ENCODE data around the gene RNF8.
"Not testable (repeated sequence)": the region's sequence is repeated elsewhere in the genome, so short reads cannot be mapped to it uniquely, and the experiment has no call there.

The RNF8 gene, protein sequence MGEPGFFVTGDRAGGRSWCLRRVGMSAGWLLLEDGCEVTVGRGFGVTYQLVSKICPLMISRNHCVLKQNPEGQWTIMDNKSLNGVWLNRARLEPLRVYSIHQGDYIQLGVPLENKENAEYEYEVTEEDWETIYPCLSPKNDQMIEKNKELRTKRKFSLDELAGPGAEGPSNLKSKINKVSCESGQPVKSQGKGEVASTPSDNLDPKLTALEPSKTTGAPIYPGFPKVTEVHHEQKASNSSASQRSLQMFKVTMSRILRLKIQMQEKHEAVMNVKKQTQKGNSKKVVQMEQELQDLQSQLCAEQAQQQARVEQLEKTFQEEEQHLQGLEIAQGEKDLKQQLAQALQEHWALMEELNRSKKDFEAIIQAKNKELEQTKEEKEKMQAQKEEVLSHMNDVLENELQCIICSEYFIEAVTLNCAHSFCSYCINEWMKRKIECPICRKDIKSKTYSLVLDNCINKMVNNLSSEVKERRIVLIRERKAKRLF
- 16.8 to 36.9 (median 29.0) reads per million in 9 experiments for total RNA-seq

DNA sequence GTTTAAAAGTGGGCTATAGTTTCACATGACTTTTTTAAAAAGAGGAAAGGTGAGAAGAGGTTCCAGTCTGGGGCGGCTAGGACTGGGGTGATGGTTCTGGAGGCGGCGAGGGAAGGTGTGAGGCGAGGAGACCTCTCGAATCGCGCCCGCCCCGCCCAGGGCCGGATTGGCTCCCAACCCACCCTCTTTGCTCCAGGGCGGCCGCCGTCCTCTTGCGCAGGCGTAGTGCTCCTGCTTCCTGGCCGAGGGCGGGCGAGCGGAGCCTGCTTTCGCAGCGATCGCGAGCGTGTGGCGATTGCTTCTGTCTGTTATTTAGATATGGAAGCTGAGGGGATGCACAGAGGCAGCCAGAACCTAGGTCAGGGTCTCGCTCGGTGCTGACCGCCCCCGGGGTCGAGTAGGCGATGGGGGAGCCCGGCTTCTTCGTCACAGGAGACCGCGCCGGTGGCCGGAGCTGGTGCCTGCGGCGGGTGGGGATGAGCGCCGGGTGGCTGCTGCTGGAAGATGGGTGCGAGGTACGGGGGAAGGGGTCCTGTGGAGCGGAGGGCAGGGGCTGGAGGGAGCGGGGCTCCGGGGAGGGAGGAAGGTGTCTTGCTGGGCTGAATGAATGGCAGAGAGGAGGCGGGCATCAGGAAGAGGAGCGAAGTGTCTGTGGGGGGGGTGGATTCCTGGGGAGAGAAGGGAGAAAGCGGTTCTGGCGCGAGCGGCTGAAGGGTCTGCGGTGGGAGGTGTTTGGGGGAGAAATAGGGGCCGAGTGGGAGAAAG is at the start of gene RNF8:
TSS of gene RNF8 (plus strand) at position 223 of the 765 bp plus-strand sequence. CDS start at position 405, 182 bp downstream.
- DNase-seq, result peak; percentile 82 to 84 (median 83)
- Mint-ChIP-seq H3K9me3 (no peaks in the 10 kb centered on the region), H3K27me3 (no peaks in the 10 kb centered on the region), H3K27ac (peak within 1 kb of the TSS; percentile 93 to 98), H3K4me3 (peak within 1 kb of the TSS; percentile 98 to 99), H3K36me3 (ENCODE audit: insufficient read depth) (peaks cover 15% of the 10 kb centered on the region), H3K4me1 (ENCODE audit: low read depth in 2 of 2) (peaks cover 22 to 45% of the 10 kb centered on the region in 2 donors)
- peak; percentile 96 for ATAC-seq (replicated peaks)

DNA sequence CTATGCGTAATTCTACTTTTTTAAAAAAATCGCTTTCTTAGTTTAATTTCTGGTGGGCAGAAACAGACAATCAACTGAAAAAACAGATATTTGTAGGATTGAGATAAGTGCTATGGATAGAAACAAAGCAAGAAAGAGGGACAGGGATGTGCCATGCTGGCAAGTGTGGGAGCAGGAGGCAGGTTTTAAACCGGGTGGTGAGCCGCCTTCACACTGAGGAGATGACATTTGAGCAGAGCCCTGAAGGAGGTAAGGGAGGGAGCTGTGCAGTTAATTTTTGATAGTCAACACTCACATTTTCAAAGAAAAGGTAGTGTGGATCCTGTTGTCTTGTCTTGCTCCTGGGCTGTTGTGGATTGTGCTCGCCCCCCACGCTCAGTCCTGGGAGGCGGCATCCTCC is 49.0 kb upstream of the RNF8 start:
- DNase-seq (no peak), ATAC-seq (replicated peaks) (no peak)
- H3K27me3 Mint-ChIP-seq, result no peaks in the 10 kb centered on the region
- peaks cover 19% of the 10 kb centered on the region for H3K36me3 Mint-ChIP-seq (ENCODE audit: insufficient read depth)
- H3K27ac Mint-ChIP-seq, result no peak overlapping the region
- H3K4me3 Mint-ChIP-seq, result no peak overlapping the region
- no peaks in the 10 kb centered on the region for H3K9me3 Mint-ChIP-seq
- H3K4me1 Mint-ChIP-seq (ENCODE audit: low read depth in 2 of 2), result no peaks in the 10 kb centered on the region

DNA sequence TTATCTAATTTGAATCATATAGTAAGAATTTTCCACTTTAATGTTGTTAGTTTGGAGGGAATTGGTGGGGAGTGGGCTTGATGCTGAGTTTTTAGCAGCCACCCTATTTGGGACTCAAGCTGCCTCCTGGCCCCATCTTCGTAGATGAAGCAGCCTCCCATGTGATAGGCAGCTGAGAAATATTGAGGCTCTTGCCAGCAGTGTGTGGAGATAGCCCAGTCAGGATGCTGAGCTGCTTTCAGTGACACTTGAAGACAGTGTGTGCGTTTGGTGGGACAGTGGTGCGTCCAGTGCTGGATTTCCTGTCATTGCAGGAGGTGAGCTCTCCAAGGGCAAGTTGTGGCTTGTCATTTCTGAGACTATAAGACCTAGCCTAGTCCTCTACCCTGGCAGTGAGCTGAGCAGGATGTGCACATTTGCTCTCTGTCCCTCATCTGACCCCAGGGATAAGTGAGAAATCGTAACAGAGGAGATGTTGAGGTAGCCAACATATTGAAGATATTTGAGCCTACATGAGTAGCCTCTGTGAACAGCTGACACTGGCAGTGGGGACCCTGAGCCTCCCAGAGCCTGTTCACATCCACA is 47.9 kb upstream of the RNF8 start:
- H3K9me3 Mint-ChIP-seq, result no peaks in the 10 kb centered on the region
- peaks cover 19% of the 10 kb centered on the region for H3K36me3 Mint-ChIP-seq (ENCODE audit: insufficient read depth)
- no peaks in the 10 kb centered on the region for H3K4me1 Mint-ChIP-seq (ENCODE audit: low read depth in 2 of 2)
- H3K27me3 Mint-ChIP-seq, result no peaks in the 10 kb centered on the region
- DNase-seq (no peak), ATAC-seq (replicated peaks) (no peak)
- no peak overlapping the region for H3K4me3 Mint-ChIP-seq
- H3K27ac Mint-ChIP-seq, result peak overlapping the region in 1 of 2 donors; percentile 51

DNA sequence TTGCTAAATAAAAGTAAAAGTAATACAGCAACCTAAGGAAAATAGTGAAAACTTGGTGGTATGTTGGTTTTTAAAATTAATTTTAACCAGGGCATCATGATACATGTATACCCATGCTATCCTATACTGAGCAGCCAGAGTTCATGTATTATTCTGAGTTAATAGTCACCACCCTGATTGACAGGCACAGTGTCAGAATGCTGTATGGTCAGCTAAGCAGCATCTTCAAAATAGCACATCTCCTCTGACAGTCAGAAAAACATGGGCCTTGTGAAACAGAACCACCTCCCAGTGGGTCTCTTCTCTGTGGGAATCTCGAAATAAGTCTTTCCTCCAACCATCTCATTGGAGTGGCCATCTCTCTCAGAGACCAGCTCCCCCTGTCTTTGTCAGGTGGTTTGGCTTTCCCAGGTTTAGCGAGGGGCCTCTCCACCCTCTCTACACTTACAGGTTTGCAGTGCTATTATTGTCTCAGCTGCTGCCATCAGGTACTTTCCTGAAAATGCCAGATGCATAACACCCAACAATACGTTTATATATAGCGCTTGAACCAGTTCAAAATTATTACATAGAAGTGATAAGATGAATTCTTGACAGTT is 47.1 kb upstream of the RNF8 start:
- no peak overlapping the region for H3K4me3 Mint-ChIP-seq
- peaks cover 22% of the 10 kb centered on the region for H3K36me3 Mint-ChIP-seq (ENCODE audit: insufficient read depth)
- ATAC-seq (replicated peaks), result no peak
- no peaks in the 10 kb centered on the region for H3K9me3 Mint-ChIP-seq
- no peak overlapping the region for H3K27ac Mint-ChIP-seq
- no peaks in the 10 kb centered on the region for H3K4me1 Mint-ChIP-seq (ENCODE audit: low read depth in 2 of 2)
- no peak for DNase-seq
- no peaks in the 10 kb centered on the region for H3K27me3 Mint-ChIP-seq

DNA sequence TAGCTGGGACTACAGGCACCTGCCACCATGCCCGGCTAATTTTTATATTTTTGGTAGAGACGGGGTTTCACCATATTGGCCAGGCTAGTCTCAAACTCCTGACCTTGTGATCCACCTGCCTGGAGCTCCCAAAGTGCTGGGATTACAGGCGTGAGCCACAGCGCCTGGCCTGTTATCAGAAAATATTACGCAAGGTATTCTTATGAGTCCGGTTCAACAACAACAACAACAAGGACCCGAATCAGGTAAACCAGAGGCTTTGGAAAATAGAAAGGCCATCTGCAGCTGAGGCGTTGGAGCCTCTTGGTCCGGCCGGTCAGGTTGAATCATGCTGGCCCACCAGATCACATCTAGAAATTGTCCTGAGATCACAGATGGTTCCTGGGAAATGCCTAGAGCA is 46.3 kb upstream of the RNF8 start:
- not testable (repeated sequence) for ATAC-seq (replicated peaks); DNase-seq; H3K27ac Mint-ChIP-seq; H3K4me3 Mint-ChIP-seq; H3K9me3 Mint-ChIP-seq; H3K4me1 Mint-ChIP-seq (ENCODE audit: low read depth in 2 of 2); H3K27me3 Mint-ChIP-seq
- peaks cover 22% of the 10 kb centered on the region for H3K36me3 Mint-ChIP-seq (ENCODE audit: insufficient read depth)

DNA sequence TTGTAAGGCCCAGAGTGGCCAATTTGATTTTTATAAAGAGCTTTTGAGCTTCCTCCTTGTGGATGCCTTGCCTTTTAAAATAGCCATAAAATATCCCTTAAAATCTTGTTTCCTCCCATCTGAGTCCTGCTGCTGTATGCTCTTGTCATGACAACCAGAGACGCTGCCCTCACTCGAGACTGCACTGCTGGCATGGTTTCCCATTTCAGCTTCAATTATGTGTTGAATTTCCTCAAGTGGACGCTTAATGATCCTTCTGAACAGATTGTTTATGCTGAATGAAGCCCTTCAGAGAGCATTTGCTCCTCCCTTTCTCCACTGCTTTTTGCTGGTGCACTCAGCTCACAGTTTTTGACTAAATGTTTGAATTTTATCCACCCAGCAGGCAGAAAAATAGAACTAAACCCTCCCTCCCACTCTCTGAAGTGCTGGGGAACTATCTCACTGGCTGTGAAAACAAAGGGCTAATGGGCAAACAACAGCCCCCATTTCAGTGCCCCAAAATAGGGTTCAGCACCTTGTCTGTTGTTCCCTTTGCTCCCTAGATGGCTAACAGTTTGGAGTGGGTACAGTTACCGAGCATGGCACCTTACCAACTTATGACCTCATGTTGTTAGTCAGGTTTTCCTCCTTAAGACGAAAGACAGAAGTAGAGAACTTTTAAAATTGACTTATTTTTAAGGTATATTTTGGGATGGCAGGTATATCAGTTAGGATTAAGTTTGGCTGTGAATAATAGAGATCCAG is 45.5 kb upstream of the RNF8 start:
- Mint-ChIP-seq H3K4me3 (no peak overlapping the region), H3K36me3 (ENCODE audit: insufficient read depth) (peaks cover 22% of the 10 kb centered on the region), H3K9me3 (no peaks in the 10 kb centered on the region), H3K27ac (no peak overlapping the region), H3K27me3 (no peaks in the 10 kb centered on the region), H3K4me1 (ENCODE audit: low read depth in 2 of 2) (no peaks in the 10 kb centered on the region)
- DNase-seq (no peak), ATAC-seq (replicated peaks) (no peak)

DNA sequence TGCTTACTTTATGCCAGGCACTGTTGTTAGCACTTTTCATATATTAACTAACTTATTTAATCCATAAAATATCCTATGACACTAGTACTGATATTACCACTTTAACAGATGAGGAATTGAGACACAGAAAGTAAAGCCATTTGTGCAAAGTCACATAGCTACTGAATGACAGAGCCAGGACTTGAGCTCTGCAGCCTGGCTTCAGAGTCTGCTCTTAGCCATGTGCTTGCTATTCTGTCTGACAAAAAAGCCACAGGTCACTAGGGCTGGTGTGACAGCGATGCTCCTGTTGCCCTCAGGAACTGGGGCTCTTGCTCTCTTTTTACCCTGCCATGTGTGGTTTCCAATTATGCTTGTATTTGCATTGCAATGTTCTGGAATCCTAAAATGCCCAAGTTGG is 44.7 kb upstream of the RNF8 start:
- peaks cover 16% of the 10 kb centered on the region for H3K36me3 Mint-ChIP-seq (ENCODE audit: insufficient read depth)
- no peaks in the 10 kb centered on the region for H3K27me3 Mint-ChIP-seq
- no peaks in the 10 kb centered on the region for H3K9me3 Mint-ChIP-seq

DNA sequence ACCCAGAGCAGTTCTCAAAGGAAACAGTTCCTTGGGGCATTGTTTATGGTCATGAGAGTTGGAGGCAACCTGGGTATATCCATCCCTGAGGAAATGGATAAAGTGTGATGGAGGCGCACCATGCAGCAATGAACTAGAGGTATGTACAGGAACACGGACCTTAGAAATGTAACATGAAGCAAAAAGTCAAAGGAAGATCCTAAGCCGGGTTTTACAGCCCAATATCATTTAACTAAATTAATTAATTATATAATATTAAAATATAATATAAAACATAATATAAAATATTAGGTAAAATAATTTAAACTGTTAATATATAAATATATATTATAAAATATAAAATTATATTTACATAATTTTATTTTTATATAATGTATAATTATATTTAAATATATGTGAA is 44.1 kb upstream of the RNF8 start:
- Mint-ChIP-seq H3K36me3 (ENCODE audit: insufficient read depth) (peaks cover 15% of the 10 kb centered on the region), H3K27ac (no peak overlapping the region), H3K4me3 (no peak overlapping the region), H3K27me3 (no peaks in the 10 kb centered on the region), H3K9me3 (no peaks in the 10 kb centered on the region), H3K4me1 (ENCODE audit: low read depth in 2 of 2) (no peaks in the 10 kb centered on the region)
- DNase-seq (no peak), ATAC-seq (replicated peaks) (no peak)

More for the DNA sequence above, 44.7 kb upstream of the RNF8 start:
- ATAC-seq (replicated peaks), result no peak
- Mint-ChIP-seq H3K4me1 (ENCODE audit: low read depth in 2 of 2) (no peaks in the 10 kb centered on the region), H3K4me3 (no peak overlapping the region), H3K27ac (no peak overlapping the region)
- no peak for DNase-seq

DNA sequence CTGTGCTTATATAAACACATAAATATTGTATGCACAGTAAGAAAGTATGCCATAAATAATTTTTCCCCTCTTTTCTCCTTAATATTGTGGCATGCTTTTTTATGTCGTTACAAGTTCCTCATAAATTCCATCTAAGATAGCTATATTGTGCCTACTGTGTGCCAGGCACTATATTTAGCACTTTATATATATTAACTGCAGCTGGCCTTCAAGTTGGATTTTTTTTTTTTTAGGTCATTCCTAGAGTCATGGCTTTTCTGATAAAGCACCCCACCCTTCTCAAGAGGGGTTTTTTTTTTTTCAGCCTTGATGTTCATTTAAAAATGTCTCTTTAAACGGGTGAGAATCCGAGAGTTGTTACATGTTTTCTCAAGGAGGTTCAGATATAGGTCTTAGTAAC is 42.8 kb upstream of the RNF8 start:
- Mint-ChIP-seq H3K4me3 (no peak overlapping the region), H3K36me3 (ENCODE audit: insufficient read depth) (peaks cover 9% of the 10 kb centered on the region), H3K9me3 (no peaks in the 10 kb centered on the region), H3K27ac (peak overlapping the region in 1 of 2 donors; percentile 35), H3K4me1 (ENCODE audit: low read depth in 2 of 2) (no peaks in the 10 kb centered on the region), H3K27me3 (no peaks in the 10 kb centered on the region)
- ATAC-seq (replicated peaks), result no peak
- no peak for DNase-seq

DNA sequence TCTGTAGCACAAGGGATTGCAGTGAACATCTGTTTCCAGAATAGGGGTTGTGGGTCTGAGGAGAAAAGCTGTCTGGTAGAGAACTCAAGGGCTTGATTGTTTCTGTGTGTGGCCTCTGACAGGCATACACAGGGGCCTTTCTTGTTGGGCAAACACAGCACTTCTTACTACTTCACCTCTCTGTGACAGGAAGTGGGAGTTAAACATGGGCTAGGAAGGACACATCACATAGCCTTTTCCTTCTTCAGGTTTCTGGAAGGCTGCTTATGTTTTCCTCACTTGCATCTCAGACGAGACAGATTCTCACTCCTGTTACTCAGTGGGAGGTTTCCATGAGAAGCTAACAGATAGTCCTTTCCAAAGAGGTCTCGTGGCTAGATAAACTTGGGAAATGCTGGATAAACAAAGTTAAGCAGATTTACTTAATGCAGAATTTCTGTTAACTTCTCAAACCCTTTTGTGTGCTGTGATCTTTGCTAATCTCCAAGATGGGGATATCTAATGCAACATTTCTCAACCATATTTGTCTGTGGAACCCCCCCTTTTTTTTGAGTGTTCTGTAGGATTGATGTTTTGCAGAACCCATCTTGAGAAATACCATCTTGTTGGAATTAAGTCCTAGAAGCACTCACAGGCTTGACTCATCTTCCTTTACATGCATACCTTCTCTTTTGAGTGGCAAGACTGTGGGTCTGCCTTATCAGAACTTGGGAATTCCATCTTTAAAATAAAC is 41.9 kb upstream of the RNF8 start:
- ATAC-seq (replicated peaks) (no peak), DNase-seq (no peak)
- Mint-ChIP-seq H3K27ac (peak overlapping the region in 1 of 2 donors; percentile 35), H3K9me3 (no peaks in the 10 kb centered on the region), H3K4me1 (ENCODE audit: low read depth in 2 of 2) (no peaks in the 10 kb centered on the region), H3K4me3 (no peak overlapping the region), H3K36me3 (ENCODE audit: insufficient read depth) (peaks cover 9% of the 10 kb centered on the region), H3K27me3 (no peaks in the 10 kb centered on the region)

DNA sequence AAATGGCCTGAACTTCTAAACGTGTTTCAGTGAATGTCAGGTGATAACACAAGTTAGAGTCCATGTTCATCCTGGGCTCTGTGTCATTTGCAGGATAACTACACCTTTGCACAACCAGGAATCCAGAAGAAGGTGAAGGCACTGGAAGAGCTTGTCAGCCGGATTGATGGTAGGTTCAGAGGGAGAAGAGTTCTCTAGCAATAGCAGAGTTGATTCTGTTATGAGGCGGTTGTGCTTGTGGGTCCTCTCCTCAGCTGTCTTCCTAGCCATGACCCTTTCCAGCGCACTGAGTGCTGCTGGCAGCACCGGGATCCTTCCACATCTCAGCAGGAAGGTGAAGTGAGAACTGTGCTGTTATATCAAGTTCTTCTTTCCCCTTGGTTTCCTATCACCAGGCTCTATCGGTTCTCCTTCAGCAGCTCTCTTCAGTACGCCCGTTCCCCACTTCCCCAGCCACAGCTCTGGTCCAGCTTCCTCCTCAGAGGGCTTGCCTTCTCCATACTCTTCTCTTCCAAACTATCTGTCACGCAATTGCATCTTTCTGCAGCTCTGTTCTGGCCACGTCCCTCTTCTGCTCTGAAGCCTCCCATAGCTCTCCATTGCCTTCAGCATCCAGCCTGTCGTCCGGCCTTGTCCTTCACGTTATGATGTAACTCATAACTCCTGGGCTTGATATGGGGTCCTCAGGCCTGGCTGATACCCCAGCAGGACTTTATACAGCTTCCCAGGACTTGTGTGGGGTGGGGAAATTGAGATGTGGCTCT is 39.9 kb upstream of the RNF8 start:
- no peaks in the 10 kb centered on the region for H3K9me3 Mint-ChIP-seq
- ATAC-seq (replicated peaks) (no peak), DNase-seq (no peak)
- H3K4me3 Mint-ChIP-seq, result no peak overlapping the region
- H3K27ac Mint-ChIP-seq, result peak overlapping the region; percentile 7 to 26
- H3K27me3 Mint-ChIP-seq, result no peaks in the 10 kb centered on the region
- H3K36me3 Mint-ChIP-seq (ENCODE audit: insufficient read depth), result peaks cover 9% of the 10 kb centered on the region
- no peaks in the 10 kb centered on the region for H3K4me1 Mint-ChIP-seq (ENCODE audit: low read depth in 2 of 2)
